Measurements from ENCODE around the gene DEFB132. TPM values are rescaled to one million over a fixed set of nuclear protein-coding genes. Genes with fewer than 3 reads are reported as not detected.

The DEFB132 gene
- total RNA-seq: not detected

DNA sequence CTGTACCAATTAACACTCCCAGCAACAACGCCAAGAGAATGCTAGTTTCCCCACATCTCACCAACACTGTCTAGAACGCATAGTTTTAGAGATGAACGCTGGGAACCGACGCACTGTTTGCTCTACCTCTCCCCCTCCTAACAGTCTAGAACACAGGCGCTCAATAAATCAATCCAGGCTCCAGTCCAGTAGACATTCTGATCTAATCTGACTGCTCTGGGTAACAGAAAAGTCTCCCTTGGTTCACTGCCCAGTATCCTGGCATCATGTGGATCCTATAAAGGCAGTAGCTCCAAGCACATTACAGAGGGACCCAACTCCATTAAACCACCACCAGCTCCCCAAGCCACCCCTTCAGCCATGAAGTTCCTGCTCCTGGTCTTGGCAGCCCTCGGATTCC lies at the start of gene DEFB132:
TSS of gene DEFB132 (plus strand) at position 306 of the 400 bp plus-strand sequence. CDS start at position 361, 55 bp downstream.
- intact Hi-C loops (cut with DNase I; ENCODE audit: low total_unique reads) (no loop called here), in situ Hi-C loops (cut with MboI; ENCODE audit: low sequenced_read_pairs in 4 of 4) (no loop called here)
- H3K27me3 ChIP-seq: no peaks in the 10 kb centered on the region
- H3K4me1 ChIP-seq: no peaks in the 10 kb centered on the region
- no peak for DNase-seq
- TF ChIP-seq CTCF (IDR thresholded peaks at IDR 0.05 in 4 of 5, conservative IDR thresholded peaks at IDR 0.05 in 1 of 5): no peak
- no peak for TF ChIP-seq POLR2A (IDR thresholded peaks at IDR 0.05)
- H3K9me3 ChIP-seq: no peaks in the 10 kb centered on the region
- no peaks in the 10 kb centered on the region for H3K36me3 ChIP-seq
- no peak for ATAC-seq
- no peak within 1 kb of the TSS for H3K4me3 ChIP-seq
- H3K27ac ChIP-seq: no peak within 1 kb of the TSS

DNA sequence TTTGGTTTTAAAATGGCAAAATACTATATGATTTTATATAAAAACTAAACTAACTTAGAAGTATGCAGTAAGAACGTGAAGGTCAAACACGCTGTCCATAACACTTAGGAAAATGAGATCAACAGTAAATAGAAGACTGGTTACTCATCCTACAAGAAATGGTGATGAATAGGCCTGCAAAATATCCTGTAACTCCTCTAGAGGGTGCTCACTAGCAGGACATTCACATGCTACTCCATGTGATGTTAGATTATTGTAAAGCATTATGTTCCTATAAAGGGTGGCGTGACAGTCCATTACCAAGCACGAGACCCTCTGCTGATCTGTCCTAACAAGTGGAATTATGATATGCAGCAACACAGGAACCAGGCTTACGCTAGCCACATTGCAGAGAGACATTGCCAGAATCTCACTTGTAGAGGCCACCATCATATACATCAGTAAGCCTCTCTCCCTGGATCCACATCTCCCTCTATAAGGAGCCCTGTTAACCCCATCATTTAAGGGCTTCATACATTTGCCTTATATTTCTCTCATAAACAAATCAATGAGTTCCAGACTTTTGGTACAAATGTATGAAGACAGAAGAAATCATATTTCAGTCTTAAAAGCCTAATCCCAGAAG lies 48.5 kb upstream of the DEFB132 start:
- in situ Hi-C loops (cut with MboI; ENCODE audit: low sequenced_read_pairs in 4 of 4) (loop anchor here in 1 of 4 donors (10.0 kb wide), 2 partner anchors 56 to 126 kb away; no protein-coding TSS in a partner anchor), intact Hi-C loops (cut with DNase I; ENCODE audit: low total_unique reads) (loop anchor here (5.0 kb wide), 1 partner anchor 118 kb away; the partner anchor contains the start of gene SOX12)
- Histone ChIP-seq H3K4me1 (no peaks in the 10 kb centered on the region), H3K9me3 (no peaks in the 10 kb centered on the region), H3K36me3 (no peaks in the 10 kb centered on the region), H3K4me3 (no peak overlapping the region), H3K27ac (no peak overlapping the region), H3K27me3 (no peaks in the 10 kb centered on the region)
- peak in 2 of 5 experiments; percentile 22 to 35 for TF ChIP-seq CTCF (IDR thresholded peaks at IDR 0.05 in 4 of 5, conservative IDR thresholded peaks at IDR 0.05 in 1 of 5)
- TF ChIP-seq POLR2A (IDR thresholded peaks at IDR 0.05): no peak
- ATAC-seq: peak in 1 of 2 donors; percentile 66
- no peak for DNase-seq

DNA sequence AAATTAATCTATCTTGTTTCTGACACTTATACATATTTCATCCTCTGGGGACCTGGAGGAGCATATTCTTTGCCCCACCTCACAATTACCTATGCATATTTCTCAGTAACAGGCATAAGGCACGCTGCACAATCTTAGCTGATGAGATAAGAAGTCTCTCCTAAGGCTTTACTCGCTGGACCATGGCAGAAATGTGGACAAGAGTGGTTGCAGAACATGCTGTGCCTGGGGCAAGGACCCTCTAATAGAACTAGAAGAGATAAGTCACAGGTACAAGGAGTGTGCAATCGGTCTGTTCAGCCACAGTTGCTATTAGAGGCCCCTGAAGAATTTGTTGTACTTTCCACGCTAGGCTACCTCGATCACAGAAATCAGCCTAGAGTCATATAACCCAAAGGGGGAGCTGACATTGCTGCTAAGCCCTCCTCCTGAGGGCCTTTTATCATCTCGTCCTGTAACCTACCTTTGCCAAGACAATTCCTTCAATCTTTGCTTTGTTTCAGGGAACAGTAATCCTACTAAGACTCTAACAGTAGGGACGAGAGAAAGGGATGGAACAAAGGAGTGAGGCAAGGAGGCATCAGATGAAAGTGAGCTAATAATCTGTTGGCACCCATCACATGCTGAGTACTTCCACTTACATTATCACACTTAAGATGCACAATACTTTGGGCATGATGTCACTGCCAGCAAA lies 46.6 kb upstream of the DEFB132 start:
- no peak for ATAC-seq

GRCh38 chr20:214383-214782 lies 43.1 kb upstream of the DEFB132 start:
- Histone ChIP-seq H3K4me3 (no peak overlapping the region), H3K36me3 (no peaks in the 10 kb centered on the region), H3K9me3 (no peaks in the 10 kb centered on the region), H3K4me1 (no peaks in the 10 kb centered on the region), H3K27me3 (peaks cover 0 to 4% (median 0%) of the 10 kb centered on the region in 3 donors), H3K27ac (no peak overlapping the region)
- ATAC-seq (no peak), DNase-seq (no peak)
- in situ Hi-C loops (cut with MboI; ENCODE audit: low sequenced_read_pairs in 4 of 4): no loop called here
- no peak for TF ChIP-seq POLR2A (IDR thresholded peaks at IDR 0.05)
- no peak for TF ChIP-seq CTCF (IDR thresholded peaks at IDR 0.05 in 4 of 5, conservative IDR thresholded peaks at IDR 0.05 in 1 of 5)
- intact Hi-C loops (cut with DNase I; ENCODE audit: low total_unique reads): no loop called here

More for the DNA sequence above, 46.6 kb upstream of the DEFB132 start:
- no peak for DNase-seq
- intact Hi-C loops (cut with DNase I; ENCODE audit: low total_unique reads) (no loop called here), in situ Hi-C loops (cut with MboI; ENCODE audit: low sequenced_read_pairs in 4 of 4) (no loop called here)
- TF ChIP-seq CTCF (IDR thresholded peaks at IDR 0.05 in 4 of 5, conservative IDR thresholded peaks at IDR 0.05 in 1 of 5): no peak
- TF ChIP-seq POLR2A (IDR thresholded peaks at IDR 0.05): no peak
- no peak overlapping the region for H3K27ac ChIP-seq
- H3K4me1 ChIP-seq: no peaks in the 10 kb centered on the region
- no peaks in the 10 kb centered on the region for H3K27me3 ChIP-seq
- no peaks in the 10 kb centered on the region for H3K9me3 ChIP-seq
- H3K4me3 ChIP-seq: no peak overlapping the region
- H3K36me3 ChIP-seq: no peaks in the 10 kb centered on the region

All from gastrocnemius medialis (tissue), 4 donors.